ENCODE data around the gene SMC6.

Gene SMC6

GRCh38 chr2:17682098-17682857 lies 71.3 kb downstream of the SMC6 start:
- H3K36me3 ChIP-seq: peaks cover 30 to 56% (median 40%) of the 10 kb centered on the region in 3 donors
- no peak overlapping the region for H3K27ac ChIP-seq
- no peak overlapping the region for H3K4me3 ChIP-seq
- TF ChIP-seq CTCF (IDR thresholded peaks at IDR 0.05): no peak
- no peaks in the 10 kb centered on the region for H3K27me3 ChIP-seq
- H3K4me1 ChIP-seq: no peaks in the 10 kb centered on the region
- DNase-seq: no peak
- intact Hi-C loops (cut with DNase I; ENCODE audit: low total_unique reads): no loop called here
- H3K9me3 ChIP-seq: no peaks in the 10 kb centered on the region

- Histone ChIP-seq H3K4me1 (no peaks in the 10 kb centered on the region), H3K27me3 (no peaks in the 10 kb centered on the region), H3K9me3 (no peaks in the 10 kb centered on the region), H3K36me3 (peaks cover 25 to 45% (median 41%) of the 10 kb centered on the region in 3 donors), H3K4me3 (no peak overlapping the region), H3K27ac (no peak overlapping the region)
- no peak for DNase-seq
- intact Hi-C loops (cut with DNase I; ENCODE audit: low total_unique reads): no loop called here
- no peak for TF ChIP-seq CTCF (IDR thresholded peaks at IDR 0.05)
Observed at GRCh38 chr2:17680119-17680518, 73.5 kb downstream of the SMC6 start.

GRCh38 chr2:17674817-17675216 lies 78.8 kb downstream of the SMC6 start:
- H3K9me3 ChIP-seq: no peaks in the 10 kb centered on the region
- no peaks in the 10 kb centered on the region for H3K27me3 ChIP-seq
- TF ChIP-seq CTCF (IDR thresholded peaks at IDR 0.05): no peak
- no peak for DNase-seq
- intact Hi-C loops (cut with DNase I; ENCODE audit: low total_unique reads): no loop called here
- H3K4me1 ChIP-seq: no peaks in the 10 kb centered on the region
- no peak overlapping the region for H3K4me3 ChIP-seq
- H3K36me3 ChIP-seq: peaks cover 9 to 22% (median 14%) of the 10 kb centered on the region in 3 donors
- no peak overlapping the region for H3K27ac ChIP-seq

GRCh38 chr2:17672583-17673317 lies 80.9 kb downstream of the SMC6 start:
- intact Hi-C loops (cut with DNase I; ENCODE audit: low total_unique reads): no loop called here
- no peaks in the 10 kb centered on the region for H3K9me3 ChIP-seq
- no peaks in the 10 kb centered on the region for H3K27me3 ChIP-seq
- H3K4me3 ChIP-seq: no peak overlapping the region
- H3K4me1 ChIP-seq: no peaks in the 10 kb centered on the region
- peaks cover 9 to 24% (median 16%) of the 10 kb centered on the region in 3 donors for H3K36me3 ChIP-seq
- no peak overlapping the region for H3K27ac ChIP-seq
- no peak for DNase-seq
- no peak for TF ChIP-seq CTCF (IDR thresholded peaks at IDR 0.05)

GRCh38 chr2:17667898-17668297 lies 85.7 kb downstream of the SMC6 start:
- Histone ChIP-seq H3K36me3 (peaks cover 32 to 39% (median 34%) of the 10 kb centered on the region in 3 donors), H3K4me1 (no peaks in the 10 kb centered on the region), H3K9me3 (no peaks in the 10 kb centered on the region), H3K27me3 (no peaks in the 10 kb centered on the region), H3K27ac (no peak overlapping the region), H3K4me3 (no peak overlapping the region)
- no peak for TF ChIP-seq CTCF (IDR thresholded peaks at IDR 0.05)
- intact Hi-C loops (cut with DNase I; ENCODE audit: low total_unique reads): no loop called here
- DNase-seq: no peak
